Measurements from ENCODE around the gene RGCC.

GRCh38 chr13:41495044-41495443, 37.7 kb downstream of the RGCC start:
- no peak for TF ChIP-seq CTCF (IDR thresholded peaks at IDR 0.05)
- no peak for TF ChIP-seq POLR2A (IDR thresholded peaks at IDR 0.05)

All from lower leg skin (tissue), 3 donors.